ENCODE data around the gene PDE10A.

DNA sequence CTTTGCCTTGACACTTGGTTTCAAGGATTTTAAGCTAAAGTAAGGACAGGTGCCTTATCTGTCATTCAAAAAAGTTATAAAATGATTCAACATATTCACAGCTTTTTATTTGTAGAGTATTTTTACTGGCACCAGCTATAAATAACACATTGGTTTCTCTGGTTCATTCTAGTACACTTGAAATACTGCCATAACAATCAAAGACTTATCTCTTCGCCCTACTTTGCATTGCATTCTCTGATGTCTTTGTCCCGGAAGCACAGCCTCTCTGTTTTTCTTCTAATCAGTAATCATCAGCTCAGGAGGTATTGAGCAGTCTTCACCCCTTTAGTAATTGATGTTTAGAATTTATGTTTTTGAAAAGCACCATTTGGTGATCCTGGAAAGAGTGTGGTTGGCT is 156.4 kb downstream of the PDE10A start:
- no peak for TF ChIP-seq POLR2AphosphoS5 (IDR thresholded peaks at IDR 0.05; ENCODE audit: low read depth)
- TF ChIP-seq, protein P1, sequence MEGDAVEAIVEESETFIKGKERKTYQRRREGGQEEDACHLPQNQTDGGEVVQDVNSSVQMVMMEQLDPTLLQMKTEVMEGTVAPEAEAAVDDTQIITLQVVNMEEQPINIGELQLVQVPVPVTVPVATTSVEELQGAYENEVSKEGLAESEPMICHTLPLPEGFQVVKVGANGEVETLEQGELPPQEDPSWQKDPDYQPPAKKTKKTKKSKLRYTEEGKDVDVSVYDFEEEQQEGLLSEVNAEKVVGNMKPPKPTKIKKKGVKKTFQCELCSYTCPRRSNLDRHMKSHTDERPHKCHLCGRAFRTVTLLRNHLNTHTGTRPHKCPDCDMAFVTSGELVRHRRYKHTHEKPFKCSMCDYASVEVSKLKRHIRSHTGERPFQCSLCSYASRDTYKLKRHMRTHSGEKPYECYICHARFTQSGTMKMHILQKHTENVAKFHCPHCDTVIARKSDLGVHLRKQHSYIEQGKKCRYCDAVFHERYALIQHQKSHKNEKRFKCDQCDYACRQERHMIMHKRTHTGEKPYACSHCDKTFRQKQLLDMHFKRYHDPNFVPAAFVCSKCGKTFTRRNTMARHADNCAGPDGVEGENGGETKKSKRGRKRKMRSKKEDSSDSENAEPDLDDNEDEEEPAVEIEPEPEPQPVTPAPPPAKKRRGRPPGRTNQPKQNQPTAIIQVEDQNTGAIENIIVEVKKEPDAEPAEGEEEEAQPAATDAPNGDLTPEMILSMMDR (IDR thresholded peaks at IDR 0.05; ENCODE audit: insufficient read depth, low read length): no peak
- TF ChIP-seq, protein P2, sequence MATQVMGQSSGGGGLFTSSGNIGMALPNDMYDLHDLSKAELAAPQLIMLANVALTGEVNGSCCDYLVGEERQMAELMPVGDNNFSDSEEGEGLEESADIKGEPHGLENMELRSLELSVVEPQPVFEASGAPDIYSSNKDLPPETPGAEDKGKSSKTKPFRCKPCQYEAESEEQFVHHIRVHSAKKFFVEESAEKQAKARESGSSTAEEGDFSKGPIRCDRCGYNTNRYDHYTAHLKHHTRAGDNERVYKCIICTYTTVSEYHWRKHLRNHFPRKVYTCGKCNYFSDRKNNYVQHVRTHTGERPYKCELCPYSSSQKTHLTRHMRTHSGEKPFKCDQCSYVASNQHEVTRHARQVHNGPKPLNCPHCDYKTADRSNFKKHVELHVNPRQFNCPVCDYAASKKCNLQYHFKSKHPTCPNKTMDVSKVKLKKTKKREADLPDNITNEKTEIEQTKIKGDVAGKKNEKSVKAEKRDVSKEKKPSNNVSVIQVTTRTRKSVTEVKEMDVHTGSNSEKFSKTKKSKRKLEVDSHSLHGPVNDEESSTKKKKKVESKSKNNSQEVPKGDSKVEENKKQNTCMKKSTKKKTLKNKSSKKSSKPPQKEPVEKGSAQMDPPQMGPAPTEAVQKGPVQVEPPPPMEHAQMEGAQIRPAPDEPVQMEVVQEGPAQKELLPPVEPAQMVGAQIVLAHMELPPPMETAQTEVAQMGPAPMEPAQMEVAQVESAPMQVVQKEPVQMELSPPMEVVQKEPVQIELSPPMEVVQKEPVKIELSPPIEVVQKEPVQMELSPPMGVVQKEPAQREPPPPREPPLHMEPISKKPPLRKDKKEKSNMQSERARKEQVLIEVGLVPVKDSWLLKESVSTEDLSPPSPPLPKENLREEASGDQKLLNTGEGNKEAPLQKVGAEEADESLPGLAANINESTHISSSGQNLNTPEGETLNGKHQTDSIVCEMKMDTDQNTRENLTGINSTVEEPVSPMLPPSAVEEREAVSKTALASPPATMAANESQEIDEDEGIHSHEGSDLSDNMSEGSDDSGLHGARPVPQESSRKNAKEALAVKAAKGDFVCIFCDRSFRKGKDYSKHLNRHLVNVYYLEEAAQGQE (IDR thresholded peaks at IDR 0.05; ENCODE audit: insufficient replicate concordance, low read depth): no peak
- TF ChIP-seq SPI1 (IDR thresholded peaks at IDR 0.05; ENCODE audit: borderline replicate concordance, low read depth): no peak
- no peak for TF ChIP-seq GABPA (IDR thresholded peaks at IDR 0.05; ENCODE audit: low read depth)

All from HL-60 (cell line).